ENCODE data around the gene ZNF84.
A peak's percentile ranks its signal among the peaks of the same experiment; 100 is the strongest.

ZNF84 gene

DNA sequence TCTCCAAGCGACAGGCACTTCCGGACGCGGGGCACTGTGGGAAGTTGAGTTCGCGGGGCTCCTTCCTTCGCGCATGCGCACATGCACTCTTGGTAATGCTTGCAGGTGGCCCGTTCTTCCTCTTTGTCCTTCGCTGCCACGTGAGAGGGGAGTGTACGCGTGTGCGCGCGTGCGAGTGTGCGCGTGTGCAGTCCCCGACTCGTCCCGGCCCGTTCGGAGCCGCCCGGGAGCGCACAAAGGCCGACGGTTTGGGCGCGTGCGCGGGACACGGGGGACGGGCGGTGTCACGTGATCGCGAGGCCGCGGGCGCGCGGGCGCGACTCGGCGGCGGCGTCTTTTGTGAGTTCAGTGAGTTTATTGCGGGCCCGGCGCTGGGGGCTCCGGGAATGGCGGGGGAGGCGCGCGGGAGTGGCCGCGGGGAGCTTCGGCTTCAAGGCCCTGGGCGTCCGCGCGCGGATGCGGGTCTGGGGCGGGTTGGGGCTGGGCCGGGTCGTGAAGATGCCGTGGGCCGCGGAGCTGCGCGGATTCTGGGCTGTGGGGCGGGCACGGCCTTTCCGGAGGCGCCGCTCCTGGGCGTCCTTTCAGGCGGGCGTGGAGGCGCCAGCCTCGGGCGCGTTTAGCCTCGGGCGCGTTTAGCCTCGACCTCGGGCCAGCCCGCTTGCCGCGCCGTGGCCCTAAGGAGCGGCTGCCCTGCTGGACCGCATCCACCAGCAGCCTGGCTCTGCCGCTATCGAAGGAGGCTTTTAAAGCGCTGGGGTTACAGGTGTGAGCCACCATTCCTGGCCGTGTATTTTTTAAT is at the start of gene ZNF84:
TSS of gene ZNF84 (plus strand) at position 303 of the 799 bp plus-strand sequence. CDS start 3,959 bp downstream, outside the sequence.
- peak; percentile 98 for DNase-seq

DNA sequence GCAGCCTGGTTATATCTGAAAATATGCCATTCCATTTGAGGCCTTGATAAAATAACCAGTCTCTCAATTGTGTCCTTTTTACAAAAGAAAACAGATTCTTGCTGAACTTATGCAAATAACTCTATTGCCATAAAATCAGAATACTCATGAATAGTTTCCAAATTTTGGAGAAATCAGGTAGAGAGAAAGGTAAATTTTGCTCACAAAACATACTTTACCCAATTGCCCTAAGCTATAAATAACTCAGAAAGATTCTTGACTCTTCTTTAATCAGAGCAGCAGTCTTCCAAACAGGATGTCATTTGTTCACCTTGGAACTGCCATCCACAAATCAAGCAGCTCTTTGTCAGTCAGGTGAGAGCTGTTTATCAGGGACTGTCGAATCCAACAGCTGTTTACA is 38.6 kb upstream of the ZNF84 start:
- DNase-seq: no peak

DNA sequence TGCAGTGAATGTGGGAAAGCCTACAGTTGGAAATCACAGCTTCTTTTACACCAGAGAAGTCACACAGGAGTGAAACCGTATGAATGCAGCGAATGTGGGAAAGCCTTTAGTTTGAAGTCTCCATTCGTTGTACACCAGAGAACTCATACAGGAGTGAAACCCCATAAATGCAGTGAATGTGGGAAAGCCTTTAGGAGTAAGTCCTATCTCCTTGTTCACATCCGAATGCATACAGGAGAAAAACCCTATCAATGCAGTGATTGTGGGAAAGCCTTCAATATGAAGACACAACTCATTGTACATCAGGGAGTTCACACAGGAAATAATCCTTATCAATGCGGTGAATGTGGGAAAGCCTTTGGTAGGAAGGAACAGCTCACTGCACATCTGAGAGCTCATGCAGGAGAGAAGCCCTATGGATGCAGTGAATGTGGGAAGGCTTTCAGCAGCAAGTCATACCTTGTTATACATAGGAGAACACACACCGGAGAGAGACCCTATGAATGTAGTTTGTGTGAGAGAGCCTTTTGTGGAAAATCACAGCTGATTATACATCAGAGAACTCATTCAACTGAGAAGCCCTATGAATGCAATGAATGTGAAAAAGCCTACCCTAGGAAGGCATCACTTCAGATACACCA is 26.5 kb upstream of the ZNF84 start:
- DNase-seq: no peak

- DNase-seq: no peak
Observed at GRCh38 chr12:133023566-133023965, 13.7 kb upstream of the ZNF84 start.

DNA sequence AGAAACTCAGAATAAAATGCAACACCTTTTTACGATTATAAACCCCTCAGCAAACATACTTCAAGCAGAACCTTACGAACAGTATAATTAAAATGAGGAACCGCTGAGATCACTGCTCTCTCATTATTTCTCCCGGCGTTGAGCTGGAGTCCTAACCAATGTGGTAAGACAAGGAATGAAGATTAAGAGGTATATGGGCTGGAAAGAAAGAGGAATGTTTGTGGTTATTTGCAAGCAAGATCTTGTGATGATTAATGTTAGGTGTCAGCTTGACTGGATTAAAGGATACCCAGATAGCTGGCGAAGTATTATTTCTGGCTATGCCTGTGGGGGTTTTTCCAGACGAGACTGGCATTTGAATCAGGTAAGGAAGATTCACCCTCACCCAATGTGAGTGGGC is 10.3 kb upstream of the ZNF84 start:
- DNase-seq: no peak

- no peak for DNase-seq
Observed at GRCh38 chr12:133038118-133038709, 905 bp downstream of the ZNF84 start.

DNA sequence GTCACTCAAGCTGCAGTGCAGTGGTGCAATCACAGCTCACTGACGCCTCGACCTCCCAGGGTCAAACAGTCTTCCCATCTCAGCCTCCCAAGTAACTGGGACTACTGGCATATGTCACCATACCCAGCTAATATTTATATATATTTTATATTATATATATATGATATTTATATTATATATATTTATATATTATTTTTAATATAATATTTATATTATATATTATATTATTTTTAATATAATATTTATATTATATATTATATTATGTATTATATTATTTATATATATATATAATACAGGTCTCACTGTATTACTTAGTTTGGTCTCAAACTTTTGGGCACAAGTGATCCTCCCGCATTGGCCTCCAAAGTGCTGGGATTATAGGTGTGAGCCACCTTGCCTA is 9.4 kb downstream of the ZNF84 start:
- no peak for DNase-seq

DNA sequence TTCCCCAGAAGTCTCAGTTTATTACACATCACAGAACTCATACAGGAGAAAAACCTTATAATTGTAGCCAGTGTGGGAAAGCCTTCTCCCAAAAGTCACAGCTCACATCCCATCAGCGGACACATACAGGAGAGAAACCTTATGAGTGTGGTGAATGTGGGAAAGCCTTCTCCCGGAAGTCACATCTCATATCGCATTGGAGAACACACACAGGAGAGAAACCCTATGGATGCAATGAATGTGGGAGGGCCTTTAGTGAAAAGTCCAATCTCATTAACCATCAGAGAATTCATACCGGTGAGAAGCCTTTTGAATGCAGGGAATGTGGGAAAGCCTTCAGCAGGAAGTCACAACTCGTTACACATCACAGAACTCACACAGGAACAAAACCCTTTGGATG is 20.1 kb downstream of the ZNF84 start:
- no peak for DNase-seq

DNA sequence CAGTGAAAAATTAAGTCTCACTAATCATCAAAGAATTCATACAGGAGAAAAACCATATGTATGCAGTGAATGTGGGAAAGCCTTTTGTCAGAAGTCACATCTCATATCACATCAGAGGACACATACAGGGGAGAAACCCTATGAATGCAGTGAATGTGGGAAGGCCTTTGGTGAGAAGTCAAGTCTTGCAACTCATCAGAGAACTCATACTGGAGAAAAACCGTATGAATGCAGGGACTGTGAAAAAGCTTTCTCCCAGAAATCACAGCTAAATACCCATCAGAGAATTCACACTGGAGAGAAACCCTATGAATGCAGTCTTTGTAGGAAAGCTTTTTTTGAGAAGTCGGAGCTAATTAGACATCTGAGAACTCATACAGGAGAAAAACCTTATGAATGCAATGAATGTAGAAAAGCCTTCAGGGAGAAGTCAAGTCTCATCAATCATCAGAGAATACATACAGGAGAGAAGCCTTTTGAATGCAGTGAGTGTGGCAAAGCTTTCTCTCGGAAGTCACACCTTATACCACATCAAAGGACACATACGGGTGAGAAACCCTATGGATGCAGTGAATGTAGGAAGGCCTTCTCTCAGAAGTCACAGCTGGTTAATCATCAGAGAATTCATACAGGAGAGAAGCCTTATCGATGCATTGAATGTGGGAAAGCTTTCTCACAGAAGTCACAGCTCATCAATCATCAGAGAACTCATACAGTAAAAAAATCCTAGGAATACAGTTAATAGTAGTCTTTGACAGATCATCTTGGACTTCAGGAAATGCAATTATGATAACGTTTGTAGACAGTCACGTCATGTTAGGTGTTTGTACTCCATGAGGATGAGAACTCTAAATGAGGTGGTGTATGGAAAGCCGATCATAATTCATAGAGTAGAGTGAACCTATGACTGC is 21.1 kb downstream of the ZNF84 start:
- DNase-seq: no peak

GRCh38 chr12:133061954-133062353 is 24.6 kb downstream of the ZNF84 start:
- DNase-seq: no peak

DNA sequence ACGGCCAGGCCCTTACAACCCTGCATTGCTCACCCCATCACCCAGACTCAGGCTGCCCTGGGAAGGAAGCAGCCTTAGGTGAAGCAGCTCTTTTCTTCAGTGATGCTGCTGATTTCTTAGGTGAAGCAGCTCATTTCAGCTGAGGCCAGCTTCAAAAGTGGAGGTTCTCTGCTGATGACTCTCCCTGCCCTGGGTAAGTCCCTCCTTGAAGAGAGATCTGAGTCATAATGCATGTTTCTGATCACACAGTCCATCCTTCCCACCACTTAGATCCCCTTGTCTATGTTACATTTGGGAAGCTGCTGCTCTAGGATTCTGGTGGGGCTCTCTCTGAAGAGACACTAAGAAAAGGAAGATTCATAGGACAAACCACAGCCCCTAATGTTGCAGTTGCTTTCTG is 26.2 kb downstream of the ZNF84 start:
- DNase-seq: no peak

- no peak for DNase-seq
Observed at GRCh38 chr12:133073836-133074235, 36.5 kb downstream of the ZNF84 start.

DNA sequence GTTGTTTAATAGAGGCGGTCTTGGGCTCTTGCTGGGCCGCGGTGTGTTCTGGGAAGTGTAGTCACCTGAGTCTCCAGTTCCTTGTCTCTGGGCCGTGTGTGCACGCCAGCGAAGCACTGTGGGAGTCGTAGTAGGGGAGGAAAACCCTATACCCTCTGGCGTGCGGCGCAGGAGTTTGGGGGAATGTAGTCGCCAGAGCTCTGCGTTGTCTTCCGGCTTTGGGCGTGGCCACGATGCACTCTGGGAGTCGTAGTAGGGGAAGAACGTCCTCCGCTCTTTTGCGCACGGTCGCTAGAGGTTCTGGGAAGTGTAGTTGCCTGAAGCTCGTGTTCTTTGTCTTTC is 42.7 kb downstream of the ZNF84 start:
- DNase-seq: peak; percentile 100

DNA sequence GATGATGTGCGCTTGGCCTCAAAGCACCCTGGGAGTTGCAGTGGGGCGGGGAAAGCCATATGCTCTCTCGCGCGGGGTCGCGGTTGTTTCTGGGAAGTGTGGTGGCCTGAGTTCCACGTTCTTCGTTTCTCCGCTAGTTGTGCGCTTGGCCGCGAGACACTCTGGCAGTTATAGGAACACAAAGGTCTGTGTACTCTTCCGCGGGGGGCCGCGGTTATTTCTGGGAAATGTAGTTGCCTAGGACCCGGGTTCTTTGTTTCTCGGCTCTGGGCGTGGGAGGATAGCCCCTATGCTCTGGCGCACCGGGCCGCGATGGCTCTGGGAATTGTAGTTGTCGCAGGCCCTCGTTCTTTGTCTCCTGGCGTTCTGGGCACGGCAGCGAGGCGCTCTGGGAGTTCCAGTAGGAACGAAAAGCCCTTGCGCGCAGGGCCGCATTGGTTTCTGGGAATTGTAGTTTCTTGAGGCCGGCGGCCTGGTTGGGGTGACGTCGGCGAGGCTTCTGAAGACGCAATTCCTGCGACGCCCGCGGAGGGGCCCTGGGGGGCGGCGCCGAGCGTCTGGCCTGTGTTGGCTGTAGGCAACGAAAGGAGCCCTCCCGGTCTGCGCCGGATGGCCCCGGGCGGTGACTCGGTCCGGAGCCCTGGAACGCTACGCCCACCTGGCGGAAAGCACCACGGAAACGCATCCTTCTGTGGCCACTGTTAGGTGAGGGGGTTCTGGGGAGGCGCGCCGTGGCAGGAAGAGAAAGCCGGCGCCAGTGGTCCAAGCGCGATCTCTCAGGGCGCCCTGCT is 43.3 kb downstream of the ZNF84 start, which contains the start of gene ZNF140:
TSS of gene ZNF140 (plus strand) at position 556 of the 791 bp plus-strand sequence. CDS start 398 bp downstream, outside the sequence.
- DNase-seq: peak; percentile 100

DNA sequence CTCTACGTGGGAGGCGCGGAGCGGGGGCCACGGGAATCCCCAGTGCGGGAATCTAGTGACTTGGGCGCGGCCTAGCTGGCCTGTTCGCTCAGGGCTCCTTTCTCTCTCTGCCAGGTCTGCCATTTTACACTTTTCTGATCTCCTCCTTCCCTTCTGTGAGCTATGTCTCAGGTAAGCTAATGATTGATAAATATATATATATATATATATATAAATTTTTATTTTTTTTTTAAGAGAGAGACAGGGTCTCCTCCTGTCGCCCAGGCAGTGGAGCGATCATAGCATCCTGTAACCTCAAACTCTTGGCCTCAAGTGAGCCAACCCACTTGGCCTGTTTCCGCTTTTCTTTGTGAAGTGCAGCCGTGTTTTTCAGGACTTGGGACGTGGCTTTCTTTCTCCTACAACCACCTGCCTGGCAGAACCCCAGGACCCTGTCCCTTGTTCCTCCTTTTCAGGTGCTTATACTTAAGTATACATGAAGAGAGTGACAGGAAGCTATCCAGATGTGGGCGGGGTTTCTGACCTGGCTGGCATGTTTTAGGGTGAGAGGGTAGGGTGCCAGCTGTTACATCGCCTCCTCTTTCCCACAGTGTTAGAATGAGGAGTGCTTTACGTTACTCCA is 44.0 kb downstream of the ZNF84 start:
- peak; percentile 86 for DNase-seq

GRCh38 chr12:133083345-133083744 is 46.0 kb downstream of the ZNF84 start:
- DNase-seq: no peak

DNA sequence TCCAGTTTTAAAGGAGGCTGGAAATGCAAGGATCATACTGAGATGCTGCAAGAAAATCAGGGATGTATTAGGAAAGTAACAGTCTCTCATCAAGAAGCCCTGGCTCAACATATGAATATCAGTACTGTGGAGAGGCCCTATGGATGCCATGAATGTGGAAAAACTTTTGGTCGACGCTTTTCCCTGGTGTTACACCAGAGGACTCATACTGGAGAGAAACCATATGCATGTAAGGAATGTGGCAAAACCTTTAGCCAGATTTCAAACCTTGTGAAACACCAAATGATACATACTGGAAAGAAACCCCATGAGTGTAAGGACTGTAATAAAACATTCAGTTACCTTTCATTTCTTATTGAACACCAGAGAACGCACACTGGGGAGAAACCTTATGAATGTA is 68.3 kb downstream of the ZNF84 start:
- DNase-seq: no peak

- peak; percentile 18 for DNase-seq
Observed at GRCh38 chr12:133106253-133106652, 68.9 kb downstream of the ZNF84 start.

GRCh38 chr12:133107121-133107520 is 69.8 kb downstream of the ZNF84 start:
- no peak for DNase-seq

GRCh38 chr12:133108150-133108549 is 70.8 kb downstream of the ZNF84 start:
- no peak for DNase-seq

Data from NCI-H2171 treated with DMSO at 0.1 percent for 48 hours (cell line).